ENCODE measurements around the gene SYT14.

The SYT14 gene

GRCh38 chr1:210217482-210217881, 279.5 kb downstream of the SYT14 start:
- DNase-seq = no peak

- DNase-seq = no peak
These were observed 280.0 kb downstream of the SYT14 start for GRCh38 chr1:210218047-210218446.

Measured in NCI-H2029 (cell line).